Stimulated activated CD4-positive, alpha-beta T cell treated with anti-CD3 and anti-CD28 coated beads, Interleukin-4, amount 100 ng/mL, for 1 hour (primary cell): ENCODE results near the gene U2AF1.
"Not testable (repeated sequence)": the region's sequence is repeated elsewhere in the genome, so short reads cannot be mapped to it uniquely, and the experiment has no call there.

ENCODE experiments used
- DNase-seq: peaks from one replicate; pipeline ENCODE4 v3.0.0-alpha.2; 2020

U2AF1 gene

GRCh38 chr21:43076023-43076637, 31.2 kb downstream of the U2AF1 start:
- not testable (repeated sequence) for DNase-seq

GRCh38 chr21:43075170-43076022, 32.0 kb downstream of the U2AF1 start, which contains the start of gene CBS:
CBS (minus strand) TSS chr21:43075835; CDS start chr21:43072193, 3,642 bp downstream.
- not testable (repeated sequence) for DNase-seq

DNA sequence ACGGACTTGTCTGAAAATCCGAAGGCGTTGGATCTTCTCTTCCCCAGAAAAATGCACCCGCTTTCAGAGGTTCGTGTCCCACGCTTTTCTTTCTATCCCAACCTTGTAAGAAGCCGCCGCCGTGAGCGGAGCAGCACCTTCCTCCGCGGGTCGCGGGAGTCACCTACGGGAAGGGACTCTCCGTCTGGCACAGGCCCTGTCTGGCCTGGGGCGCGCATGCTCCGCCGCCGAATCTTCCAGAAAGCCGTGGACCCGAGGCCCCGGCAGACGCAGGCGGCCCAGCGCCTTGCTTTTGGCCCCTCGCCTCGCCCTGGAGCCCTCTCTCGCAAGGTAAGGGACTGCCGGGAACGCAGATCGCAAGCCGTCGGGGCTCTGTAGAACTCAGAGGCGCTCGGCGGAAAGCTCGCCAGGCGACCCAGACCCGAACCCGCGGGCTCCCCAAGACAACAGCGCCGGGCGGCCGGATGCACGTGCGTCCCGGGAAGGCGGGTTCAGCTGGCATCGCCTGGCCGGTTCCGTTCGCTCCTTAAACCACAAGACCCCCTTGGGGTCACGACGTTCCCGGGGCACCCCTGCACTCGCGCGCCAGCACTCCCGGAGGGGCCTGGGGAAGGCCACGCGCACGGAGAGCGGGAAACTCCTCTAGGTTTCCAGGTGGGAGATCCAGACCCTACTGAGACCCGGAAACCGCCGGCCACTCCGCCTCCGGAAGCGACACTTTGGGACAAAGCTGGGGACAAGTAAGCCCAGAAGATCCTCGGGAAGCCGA, 32.8 kb downstream of the U2AF1 start:
- not testable (repeated sequence) for DNase-seq

DNA sequence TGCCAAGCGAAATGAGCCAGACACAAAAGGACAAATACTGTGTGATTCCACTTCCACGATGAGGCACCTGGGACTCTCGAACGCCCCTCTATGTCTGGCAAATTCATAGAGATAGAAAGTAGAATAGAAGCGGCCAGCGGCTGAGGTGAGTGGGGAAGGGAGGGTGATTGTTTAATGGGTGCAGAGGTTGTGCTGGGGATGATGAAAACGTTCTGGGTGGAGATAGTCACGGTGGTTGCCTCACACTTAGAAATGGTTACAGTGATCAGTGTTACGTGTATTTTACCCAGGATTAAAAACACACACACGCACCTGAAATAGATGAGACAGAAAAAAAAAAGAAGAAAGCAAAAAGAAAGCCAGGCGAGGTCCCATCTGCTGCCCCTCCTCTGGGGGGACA, 34.6 kb downstream of the U2AF1 start:
- not testable (repeated sequence) for DNase-seq

DNA sequence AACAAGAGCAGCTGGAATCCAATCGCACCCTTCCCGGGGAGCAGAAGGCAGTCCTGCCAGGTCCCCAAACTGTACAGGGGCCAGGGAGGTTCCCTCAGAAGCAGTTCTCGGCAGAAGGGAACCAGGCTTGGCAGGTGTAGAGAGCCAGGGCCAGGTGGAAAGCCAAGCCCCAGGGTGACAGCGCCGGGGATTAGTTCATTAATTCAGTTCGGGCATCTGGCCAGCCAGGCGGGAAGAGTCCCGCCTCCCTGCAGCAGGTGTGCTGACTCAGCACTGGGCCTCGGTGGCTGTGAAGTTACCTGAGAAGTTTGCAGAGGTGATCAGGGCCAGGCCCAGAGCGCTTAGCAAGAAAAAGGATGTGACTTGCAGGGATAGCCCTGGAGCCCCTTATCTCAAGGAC, 37.7 kb downstream of the U2AF1 start:
- not testable (repeated sequence) for DNase-seq

- DNase-seq: not testable (repeated sequence)
These were observed 39.3 kb downstream of the U2AF1 start for GRCh38 chr21:43068065-43068464.

GRCh38 chr21:43066690-43067089, 40.7 kb downstream of the U2AF1 start:
- not testable (repeated sequence) for DNase-seq

GRCh38 chr21:43065991-43066390, 41.4 kb downstream of the U2AF1 start:
- DNase-seq: not testable (repeated sequence)

DNA sequence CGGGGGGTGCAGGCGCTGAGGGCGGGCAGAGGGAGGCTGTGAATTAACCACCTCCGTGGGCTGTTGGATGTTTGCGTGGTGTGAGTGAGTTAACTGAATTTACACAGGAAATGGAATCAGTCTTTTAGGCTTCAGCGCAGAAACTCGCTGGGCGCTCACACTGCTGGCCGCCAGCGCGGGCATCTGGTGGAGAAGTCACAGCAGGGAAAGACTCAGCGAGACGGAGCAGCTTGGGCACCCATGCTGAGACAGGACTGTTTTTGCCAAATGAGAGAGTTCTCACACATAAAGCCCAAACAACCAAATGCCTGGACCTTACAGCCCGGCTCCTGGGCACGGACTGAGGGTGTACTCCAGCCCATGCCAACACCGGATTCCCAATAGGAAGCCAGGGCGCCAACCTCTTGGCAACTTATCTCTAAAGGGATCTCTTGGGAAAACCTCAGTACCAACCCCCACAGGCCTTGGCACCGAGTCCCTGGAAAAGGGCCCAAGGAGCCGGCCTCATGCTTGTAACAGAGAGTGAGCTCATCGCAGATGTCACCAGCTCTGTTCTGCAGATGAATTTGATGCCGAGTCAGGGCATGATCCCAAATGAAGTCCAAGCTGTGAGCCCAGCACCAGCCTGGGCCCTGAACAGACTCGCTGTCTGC, 43.0 kb downstream of the U2AF1 start:
- not testable (repeated sequence) for DNase-seq

GRCh38 chr21:43062955-43063664, 44.3 kb downstream of the U2AF1 start:
- not testable (repeated sequence) for DNase-seq

DNA sequence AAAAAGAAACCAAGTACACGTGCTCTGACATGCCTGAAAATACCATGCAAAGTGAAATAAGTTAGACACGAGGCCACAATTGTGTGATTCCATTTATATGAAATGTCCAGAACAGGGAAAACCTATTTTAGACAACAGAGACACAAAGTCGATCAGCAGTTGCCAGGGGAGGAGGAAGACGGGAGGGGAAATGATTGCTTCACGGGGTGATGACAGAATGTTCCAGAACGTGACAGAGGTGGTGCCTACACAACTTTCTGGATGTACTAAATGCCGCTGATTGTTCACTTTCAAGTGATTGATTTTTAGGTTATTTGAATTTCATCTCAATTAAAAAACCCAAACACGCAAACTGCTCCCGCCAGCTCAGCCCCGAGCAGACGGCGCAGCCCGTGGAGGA, 54.3 kb downstream of the U2AF1 start:
- not testable (repeated sequence) for DNase-seq

GRCh38 chr21:43045876-43046821, 61.2 kb downstream of the U2AF1 start:
- not testable (repeated sequence) for DNase-seq

DNA sequence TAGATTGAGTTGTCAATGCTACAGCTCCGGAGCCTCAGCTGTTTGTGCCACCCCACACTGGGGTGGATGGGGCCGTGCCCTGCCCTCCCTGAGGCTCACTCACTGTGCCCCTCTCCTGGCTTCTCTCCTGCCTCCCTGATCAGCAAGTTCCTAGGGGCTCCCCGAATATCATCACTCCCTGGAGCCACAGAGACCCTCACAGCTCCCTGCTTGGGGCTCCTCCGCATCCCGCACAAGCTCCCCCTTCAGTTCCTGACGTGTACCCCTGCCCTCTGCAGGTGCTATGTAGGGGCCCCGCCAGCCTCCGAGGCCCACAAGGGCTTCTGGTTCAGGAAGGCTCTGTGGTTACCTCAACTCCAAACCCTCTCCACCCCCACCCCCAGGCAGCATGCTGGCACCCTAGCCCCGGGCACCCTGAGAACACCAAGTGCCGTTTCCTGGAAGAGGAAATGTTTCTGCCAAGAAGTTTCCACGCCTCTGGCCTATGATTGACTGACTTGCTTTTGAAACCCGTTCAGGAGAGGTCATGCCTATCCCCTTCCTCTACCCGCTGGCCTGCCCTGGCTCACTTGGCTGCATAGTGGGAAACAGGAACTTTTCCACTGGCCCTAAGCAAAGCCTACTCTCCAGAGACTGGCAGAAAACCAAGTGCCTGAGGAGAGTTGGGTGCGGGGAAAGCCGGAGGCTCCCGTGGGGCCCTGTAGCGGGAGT, 62.0 kb downstream of the U2AF1 start:
- DNase-seq: not testable (repeated sequence)

DNA sequence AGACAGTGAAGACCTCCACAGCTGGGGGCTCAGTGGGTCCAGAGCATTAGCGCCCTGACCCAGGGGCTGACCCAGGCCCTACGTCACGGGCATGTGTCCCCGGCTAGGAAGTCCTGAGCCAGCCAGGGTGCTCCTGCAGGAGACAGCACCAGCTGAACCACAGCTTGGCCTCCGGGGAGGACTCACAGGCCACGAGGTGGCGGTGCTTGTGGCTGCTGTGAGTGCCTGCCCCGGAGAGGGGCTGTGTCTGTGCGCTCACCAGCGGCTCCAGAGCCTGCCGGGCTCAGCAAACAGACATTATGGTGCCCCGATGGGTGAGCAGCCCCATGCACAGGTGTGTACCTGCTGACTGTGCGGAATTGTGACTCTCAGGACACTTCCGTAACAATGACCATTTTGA, 62.8 kb downstream of the U2AF1 start:
- not testable (repeated sequence) for DNase-seq

DNA sequence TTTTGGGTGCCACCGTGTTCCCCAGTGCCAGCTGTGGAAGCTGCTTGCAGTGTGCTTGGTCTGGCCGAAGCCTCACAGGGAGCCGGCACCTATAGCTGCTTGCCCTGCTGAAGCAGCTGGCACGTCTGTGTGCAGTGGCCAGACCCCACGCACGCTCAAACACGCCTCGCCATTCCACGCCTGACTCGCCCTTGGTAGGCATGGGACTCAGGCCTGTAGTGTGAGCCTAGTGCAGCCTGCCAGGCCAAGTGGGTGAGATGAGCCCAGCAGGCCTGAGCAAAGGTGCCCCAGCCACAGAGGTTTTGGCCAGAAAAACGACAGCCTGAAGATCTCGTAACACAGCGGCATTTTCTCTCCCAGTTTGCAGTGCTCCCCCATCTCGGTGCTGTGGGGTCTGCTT, 64.1 kb downstream of the U2AF1 start:
- DNase-seq: not testable (repeated sequence)
